Measurements from ENCODE around the gene GPD1L.
A peak's percentile ranks its signal among the peaks of the same experiment; 100 is the strongest.
"Not testable (repeated sequence)": the region's sequence is repeated elsewhere in the genome, so short reads cannot be mapped to it uniquely, and the experiment has no call there.

GPD1L gene

DNA sequence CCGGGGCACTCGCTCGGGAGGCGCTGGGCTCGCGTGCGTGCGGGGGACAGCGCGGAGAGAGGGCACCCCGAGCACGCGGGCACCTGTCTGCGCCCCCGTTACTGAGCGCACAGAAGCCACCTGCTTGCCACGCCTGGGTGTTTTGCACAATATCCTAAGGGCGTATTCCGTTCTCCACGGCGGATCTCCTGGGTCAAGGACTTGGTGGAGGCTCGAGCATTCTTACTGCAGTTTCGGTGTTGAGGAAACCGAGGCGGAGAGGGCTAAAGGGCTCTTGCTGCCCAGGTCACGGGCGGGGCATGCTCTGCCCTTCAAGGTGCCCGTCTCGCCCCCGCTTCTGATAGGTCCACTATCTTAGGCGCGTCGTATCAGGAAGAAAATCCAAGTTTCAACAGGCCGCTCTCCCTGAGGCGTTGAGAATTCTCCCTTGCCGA, 526 bp downstream of the GPD1L start:
- DNase-seq, result peak; percentile 71

GRCh38 chr3:32108224-32108623, 1.8 kb downstream of the GPD1L start:
- not testable (repeated sequence) for DNase-seq

- DNase-seq, result no peak
Measured at GRCh38 chr3:32109256-32109655, 2.8 kb downstream of the GPD1L start.

DNA sequence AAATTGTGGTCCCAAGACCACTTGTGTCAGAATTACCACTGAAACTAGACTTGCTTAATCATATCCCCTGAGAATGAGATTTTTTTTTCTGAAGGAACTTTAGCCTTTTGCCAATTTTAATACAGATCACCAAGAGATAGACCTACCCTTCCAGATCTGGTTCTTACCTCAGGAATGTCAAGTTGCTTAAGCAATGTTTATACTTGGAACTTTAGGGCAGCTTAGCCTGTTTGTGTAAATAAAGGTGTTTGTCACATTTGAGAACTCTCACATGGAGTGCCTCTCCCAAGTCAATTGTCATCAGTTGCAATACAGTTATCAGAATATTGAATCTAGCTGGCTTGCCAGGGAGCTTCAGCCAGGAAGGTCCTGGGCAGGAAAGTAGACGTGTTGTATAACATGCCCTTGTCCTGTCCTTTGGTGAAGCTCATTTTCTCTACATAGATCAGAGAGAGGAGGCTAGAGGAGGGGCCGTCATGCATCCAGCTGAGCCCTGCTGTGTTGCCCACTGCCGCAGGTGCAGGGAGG, 3.9 kb downstream of the GPD1L start:
- DNase-seq, result no peak

- DNase-seq, result no peak
Measured at GRCh38 chr3:32111560-32111959, 5.1 kb downstream of the GPD1L start.

DNA sequence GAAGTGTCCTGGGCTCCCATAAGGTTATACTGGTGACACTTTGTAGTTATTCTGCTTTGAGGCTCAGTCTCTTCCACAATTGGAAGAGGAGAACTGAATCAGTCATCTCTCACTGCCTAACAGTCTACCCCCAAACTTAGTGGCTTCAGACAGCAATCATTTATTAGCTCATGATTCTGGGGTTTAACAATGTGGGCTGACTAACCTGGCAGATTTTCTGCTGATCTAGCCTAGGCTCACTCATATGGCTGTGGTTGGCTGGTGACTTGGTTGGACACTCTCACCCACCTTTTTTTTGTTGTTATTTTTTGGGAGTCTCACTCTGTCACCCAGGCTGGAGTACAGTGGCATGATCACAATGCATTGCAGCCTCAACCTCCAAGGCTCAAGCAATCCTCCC, 7.1 kb downstream of the GPD1L start:
- DNase-seq, result no peak

GRCh38 chr3:32113981-32114545, 7.6 kb downstream of the GPD1L start:
- DNase-seq, result no peak

DNA sequence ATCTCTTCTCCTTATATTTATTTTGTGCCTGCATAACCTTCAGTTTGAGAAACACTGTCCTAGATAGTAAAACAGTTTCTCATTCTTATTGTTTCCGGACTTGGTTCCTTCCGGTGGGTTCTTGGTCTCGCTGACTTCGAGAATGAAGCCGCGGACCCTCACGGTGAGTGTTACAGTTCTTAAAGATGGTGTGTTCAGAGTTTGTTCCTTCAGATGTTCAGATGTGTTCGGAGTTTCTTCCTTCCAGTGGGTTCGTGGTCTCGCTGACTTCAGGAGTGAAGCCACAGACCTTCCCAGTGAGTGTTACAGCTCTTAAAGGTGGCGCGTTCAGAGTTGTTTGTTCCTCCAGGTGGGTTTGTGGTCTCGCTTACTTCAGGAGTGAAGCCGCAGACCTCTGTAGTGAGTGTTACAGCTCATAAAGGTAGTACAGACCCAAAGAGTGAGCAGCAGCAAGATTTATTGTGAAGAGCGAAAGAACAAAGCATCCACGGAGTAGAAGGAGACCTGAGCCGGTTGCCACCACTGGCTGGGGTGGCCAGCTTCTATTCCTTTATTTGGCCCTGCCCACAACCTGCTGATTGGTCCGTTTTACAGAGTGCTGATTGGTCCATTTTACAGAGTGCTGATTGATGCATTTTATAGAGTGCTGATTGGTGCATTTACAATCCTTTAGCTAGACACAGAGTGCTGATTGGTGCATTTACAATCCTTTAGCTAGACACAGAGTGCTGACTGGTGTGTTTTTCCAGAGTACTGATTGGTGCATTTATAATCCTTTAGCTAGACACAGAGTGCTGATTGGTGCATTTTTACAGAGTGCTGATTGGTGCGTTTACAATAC, 8.3 kb downstream of the GPD1L start:
- not testable (repeated sequence) for DNase-seq

- no peak for DNase-seq
Measured at GRCh38 chr3:32117320-32117719, 10.9 kb downstream of the GPD1L start.

- DNase-seq, result no peak
Measured at GRCh38 chr3:32118215-32118614, 11.8 kb downstream of the GPD1L start.

GRCh38 chr3:32120471-32120870, 14.1 kb downstream of the GPD1L start:
- DNase-seq, result no peak

- no peak for DNase-seq
Measured at GRCh38 chr3:32121137-32121536, 14.7 kb downstream of the GPD1L start.

DNA sequence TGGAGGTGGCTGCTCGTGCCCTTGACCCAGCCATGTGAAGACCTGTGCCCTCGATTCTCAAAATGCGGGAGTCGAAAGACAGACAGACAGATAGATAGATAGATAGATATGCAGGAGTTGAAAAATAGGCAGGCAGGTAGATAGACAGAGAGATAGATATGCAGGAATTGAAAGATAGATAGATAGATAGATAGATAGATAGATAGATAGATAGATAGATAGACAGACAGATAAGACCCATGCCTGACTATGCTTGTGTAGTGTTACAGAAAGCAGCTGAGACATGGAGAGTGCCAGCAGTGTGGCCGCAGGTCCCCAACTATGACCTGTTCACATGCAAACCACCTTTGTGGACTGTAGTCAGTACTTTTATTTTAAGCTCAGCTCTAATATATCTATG, 17.2 kb downstream of the GPD1L start:
- no peak for DNase-seq

- DNase-seq, result no peak
Measured at GRCh38 chr3:32125012-32125411, 18.6 kb downstream of the GPD1L start.

DNA sequence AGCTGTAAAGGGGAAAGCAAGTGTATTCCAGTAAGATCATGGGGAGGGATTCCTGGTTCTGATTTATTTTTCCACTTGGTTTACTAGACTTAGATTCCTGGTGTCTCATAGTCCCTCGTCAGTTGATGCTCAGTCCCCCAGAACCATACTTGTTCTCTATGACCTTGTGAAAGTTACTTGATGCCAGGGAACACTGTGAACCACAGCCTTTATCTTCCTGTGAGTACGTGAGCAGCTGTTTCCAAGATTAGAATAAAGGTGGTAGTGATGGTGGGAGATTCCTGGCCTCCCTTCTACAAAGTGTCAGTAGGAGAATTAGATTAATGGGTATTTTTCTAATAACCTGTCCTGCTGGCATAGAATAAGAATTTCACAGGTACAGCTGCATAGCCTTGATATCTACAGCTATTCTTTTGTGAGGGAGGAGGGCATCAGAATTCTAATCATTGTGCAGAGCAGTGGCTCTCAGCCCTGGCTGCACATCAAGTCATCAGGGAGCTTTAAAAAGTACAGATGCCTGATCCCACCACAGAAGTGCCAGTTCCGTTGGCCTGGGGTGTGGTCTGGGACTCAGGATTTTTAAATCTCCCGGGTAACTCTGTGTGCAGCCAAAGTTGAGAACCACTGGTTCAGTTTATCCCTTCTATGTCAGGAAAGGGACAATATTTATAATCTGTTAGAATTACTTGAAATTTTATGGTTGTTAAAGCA, 20.0 kb downstream of the GPD1L start:
- DNase-seq, result no peak

DNA sequence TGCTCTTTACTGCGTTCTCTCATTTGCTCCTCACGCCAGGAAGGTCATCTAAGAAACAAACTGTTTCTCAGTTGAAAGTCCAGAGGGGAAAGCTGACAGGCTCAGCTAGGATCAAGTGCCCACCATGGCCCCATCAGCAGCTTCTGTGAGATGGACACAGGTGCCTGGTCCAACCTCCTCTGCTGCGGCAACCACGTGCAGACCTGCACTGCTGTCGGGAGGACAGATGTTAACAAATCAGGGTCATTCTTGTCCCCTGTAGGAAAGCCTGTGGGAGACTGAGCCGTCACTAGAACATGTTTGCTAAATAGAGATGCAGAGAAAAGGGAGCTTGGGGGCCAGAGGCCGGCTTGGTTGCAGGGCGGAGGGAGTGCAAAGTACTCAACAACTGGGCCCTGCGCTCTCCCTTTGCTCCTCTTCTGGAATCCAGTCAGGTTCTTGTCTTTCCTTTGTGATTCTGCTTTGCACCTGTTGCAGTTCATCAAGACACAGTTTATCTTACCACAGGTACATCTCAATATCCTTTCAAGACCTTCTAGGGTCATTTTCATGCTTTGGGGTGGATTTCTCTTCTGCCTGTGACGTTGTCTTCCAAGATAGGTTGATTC, 20.9 kb downstream of the GPD1L start:
- DNase-seq, result no peak

DNA sequence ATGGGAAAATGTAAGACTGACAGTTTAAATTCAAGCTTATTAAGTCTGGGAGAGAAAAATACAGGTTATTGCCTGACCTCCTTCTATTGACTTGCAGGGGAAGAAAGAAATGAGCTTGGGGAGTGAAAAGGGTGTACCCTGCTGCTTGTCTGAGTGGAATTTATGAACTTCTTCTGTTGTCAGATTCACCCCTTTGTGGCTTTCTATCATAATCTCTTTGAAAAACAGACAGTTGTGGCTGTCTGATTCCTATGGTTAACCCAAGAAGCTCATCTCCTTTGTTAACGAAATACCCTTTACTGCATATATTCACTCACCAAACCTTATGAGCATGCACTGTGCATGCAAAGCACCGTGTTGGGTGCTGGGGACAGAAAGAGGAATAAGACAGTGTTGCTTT, 22.5 kb downstream of the GPD1L start:
- no peak for DNase-seq

DNA sequence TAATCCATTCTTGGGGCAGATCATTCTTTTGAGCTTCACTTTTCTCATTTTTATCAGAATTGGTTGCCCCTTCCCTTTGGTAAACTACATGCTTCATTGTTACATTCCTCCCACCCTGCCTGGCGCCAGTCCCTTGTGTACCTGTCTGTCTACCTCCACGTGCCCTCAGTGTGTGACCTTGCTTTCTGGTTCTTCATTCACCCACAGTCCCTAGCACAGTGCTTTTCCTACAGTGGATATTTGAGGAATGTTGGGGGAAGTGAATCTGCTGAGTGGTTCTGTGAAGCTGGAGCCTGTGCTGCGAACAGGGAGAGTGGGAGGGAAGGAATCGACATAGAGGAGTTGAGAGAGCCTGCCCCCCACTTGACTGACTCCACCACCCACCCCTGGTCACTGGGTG, 23.4 kb downstream of the GPD1L start:
- DNase-seq, result no peak

GRCh38 chr3:32132121-32132520, 25.7 kb downstream of the GPD1L start:
- no peak for DNase-seq

DNA sequence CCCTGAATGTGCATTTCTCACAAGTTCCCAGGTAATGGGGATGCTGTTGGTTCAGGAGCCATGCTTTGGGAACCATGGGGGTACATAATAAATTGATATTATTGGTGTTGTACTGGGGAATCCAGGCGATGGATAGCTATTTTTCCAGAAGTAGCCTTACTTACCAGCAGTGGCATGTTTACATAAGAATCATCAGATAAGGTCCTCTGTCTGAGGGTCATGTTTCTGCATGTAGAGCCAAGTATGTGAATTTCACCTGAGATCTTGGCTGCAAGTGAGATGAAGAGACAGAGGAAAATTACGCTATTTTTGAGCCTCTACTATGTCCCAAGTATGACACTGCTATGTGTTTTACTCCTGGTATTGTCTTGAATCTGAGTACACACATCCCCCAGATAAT, 26.3 kb downstream of the GPD1L start:
- no peak for DNase-seq

- DNase-seq, result no peak
Measured at GRCh38 chr3:32136703-32137102, 30.3 kb downstream of the GPD1L start.

DNA sequence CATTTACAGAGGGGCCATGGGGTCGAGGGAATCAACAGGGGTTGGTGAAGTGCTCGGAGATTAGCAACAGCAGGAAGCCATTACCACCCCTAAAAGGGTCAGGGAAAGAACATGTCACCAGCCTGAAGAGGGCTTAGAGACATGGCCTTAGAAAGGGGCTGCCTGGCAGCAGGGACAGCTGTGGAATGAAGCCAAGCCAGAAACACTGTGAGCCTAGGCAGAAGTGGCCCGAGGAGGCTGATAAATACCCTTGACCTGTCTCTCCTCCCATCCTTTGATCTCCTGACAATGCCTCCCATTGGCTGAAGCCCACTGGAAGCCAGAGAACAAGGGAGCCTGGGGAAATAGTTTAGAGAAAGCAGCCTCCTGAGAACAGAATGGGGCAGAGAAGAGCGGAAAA, 31.4 kb downstream of the GPD1L start:
- DNase-seq, result no peak

DNA sequence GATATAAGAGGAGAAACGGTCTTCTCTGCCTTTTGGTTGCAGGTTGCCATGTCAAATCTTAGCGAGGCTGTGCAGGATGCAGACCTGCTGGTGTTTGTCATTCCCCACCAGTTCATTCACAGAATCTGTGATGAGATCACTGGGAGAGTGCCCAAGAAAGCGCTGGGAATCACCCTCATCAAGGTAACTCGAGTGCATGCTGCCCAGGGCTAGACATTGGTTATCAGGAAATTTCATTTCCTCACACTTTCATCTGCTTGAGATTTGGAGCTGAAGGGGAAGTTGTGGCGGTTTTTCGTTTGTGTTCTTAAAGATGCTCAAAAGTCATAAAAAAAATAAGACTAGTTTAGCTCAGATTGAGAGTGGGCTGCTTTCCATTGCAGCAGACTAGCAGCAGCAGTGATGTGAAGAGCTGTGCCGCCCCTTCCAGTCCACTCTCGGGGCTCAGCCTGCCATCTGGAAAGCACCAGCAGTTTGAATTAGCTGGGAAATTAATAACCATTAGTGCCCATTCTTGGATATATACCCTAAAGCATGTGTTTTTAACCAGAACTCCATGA, 32.2 kb downstream of the GPD1L start:
- no peak for DNase-seq

Data from RPMI8226 (cell line).